Stimulated activated CD4-positive, alpha-beta T cell treated with anti-CD3 and anti-CD28 coated beads, Interleukin-12 subunit alpha, Interleukin-12 subunit beta, amount 100 ng/mL, for 24 hours (primary cell): ENCODE data around the gene SURF4.
"Not testable (repeated sequence)": the region's sequence is repeated elsewhere in the genome, so short reads cannot be mapped to it uniquely, and the experiment has no call there.

Experiments used
- DNase-seq, 2 experiments: peaks; one replicate each; pipeline ENCODE4 v3.0.0-alpha.2; 2020; ENCODE audit warnings: low read depth in 2 of 2

Gene SURF4

GRCh38 chr9:133397370-133397769, 21.5 kb upstream of the SURF4 start:
- no peak for DNase-seq

- no peak for DNase-seq
Measured at GRCh38 chr9:133396952-133397351, 21.1 kb upstream of the SURF4 start.

DNA sequence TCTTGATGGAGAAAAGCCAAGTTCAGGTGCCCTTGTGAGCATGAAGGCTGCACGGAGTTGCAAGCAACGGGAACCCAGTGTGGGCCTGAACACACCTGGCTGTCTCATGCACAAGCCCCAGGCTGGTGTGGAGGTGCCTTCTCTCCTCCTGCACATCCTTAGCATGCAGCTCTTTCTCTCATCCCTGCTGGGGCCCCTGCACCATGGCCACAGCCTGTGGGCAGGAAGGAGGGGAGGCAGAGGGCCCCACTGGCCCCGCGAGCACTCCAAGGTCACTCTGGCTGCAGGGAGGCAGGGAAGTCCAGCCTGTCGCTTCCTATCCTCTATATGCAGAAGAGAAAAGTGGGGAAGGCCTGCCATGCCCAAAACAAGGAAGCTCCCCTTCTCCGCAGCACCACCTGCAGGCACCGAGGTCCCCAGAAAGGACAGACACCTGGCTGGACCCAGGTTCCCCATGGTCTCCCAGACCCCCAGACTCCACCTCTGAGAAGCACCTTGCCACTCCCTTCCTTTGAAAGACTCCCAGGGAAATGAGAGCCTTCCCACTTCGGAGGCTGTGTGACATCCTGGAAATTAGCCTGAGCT, 18.9 kb upstream of the SURF4 start:
- no peak for DNase-seq

- DNase-seq = no peak
Measured at GRCh38 chr9:133393399-133393798, 17.5 kb upstream of the SURF4 start.

DNA sequence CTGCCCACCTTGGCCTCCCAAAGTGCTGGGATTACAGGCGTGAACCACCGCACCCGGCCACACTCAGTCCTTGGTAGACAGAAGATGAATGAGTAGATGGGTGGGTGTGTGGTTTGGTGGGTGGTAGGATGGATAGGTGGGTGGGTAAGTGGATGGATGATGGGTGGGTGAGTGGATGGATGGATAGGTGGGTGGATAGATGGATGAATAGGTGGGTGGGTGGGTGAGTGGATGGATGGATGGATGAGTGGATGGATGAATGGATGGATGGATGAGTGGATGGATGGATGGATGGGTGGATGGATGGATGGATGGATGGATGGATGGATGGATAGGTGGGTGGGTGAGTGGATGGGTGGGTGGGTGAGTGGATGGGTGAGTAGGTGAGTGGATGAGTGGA, 16.4 kb upstream of the SURF4 start:
- DNase-seq = not testable (repeated sequence)

DNA sequence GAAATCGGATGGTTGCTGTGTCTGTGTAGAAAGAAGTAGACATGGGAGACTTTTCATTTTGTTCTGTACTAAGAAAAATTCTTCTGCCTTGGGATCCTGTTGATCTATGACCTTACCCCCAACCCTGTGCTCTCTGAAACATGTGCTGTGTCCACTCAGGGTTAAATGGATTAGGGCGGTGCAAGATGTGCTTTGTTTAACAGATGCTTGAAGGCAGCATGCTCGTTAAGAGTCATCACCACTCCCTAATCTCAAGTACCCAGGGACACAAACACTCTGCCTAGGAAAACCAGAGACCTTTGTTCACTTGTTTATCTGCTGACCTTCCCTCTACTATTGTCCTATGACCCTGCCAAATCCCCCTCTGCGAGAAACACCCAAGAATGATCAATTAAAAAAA, 15.6 kb upstream of the SURF4 start:
- not testable (repeated sequence) for DNase-seq

DNA sequence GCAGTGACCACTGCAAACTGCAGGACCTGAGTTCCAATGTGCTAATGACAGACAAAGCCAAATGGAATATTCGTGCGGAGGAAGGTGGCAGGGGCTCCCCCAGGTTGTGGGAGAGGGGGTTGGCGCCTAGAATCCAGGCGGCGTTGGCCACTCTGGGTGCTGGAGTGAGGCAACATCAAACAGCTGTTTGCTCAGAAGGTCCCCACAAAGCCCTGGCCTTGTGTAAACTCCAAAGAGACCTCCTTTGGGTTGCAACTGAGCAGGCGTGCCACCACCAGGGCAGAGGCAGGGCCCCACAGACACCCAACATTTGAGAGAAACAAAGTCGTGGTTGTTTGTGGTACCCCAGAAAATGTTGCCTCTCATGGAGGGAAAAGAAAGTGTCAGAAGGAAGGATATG, 14.9 kb upstream of the SURF4 start:
- DNase-seq = no peak

DNA sequence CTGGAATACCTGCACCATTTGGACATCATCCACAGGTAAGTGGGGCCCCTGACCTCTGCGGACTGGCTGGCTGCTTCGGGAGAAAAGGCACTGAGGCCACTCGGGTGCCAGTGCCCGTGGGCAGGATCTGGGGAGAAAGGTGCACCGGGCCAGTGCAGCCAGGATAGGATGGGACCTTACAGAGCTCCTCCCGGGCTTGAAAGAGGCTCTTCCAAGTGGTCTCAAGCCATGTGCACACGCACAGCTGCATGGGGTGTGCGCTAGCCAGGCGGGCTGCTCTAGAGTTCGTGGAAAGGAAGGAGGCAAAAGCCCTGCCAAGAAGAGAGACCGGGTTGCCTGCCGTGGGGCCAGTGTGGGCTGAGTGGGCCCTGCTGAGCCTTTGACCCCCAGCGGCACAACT, 13.7 kb upstream of the SURF4 start:
- no peak for DNase-seq

DNA sequence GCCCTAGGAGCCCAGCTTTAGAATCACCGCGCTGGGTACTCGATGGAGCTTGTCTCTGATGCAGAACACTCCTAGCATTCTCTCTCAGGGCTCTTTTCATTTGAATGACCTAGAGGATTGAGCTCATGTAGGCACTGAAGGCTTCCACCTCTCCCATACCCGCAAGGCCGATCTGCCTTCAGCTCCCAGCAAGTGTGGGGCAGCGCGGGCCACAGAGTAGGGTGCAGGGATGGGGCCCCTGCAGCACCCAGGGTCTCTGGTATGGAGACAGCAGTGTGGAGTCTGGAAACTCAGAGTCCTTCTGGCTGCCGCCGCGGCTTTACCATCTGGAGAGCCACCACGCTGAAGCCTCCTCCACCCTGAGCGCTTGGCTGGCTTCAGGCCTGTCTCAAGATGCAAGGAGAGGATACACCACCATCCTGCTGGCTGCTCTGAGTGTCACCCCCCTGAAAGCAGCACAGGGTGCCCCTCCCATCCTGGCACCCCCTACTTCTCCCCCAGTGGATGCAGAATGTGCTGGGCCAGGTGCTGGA, 13.2 kb upstream of the SURF4 start:
- DNase-seq = no peak

- DNase-seq = no peak
Measured at GRCh38 chr9:133387680-133388079, 11.8 kb upstream of the SURF4 start.

DNA sequence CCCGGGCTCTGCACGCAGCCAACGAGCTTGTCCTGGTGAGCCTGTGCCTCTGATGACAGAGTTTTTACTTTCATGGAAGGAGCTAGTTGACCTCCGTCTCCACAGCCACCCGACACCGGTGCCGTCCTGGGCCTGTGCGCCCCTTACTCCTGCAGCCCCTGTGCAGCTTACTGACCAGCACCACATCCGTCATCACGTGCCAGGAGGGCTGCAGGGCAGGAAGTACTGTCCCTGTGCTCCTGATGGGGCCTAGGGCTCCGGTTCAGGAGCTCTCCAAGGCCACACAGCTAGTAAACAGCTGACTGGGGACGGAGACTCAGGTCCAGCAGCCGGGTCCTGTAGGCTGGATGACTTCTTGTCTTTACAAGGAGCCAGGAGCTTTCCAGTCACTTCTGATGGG, 10.5 kb upstream of the SURF4 start:
- no peak for DNase-seq

GRCh38 chr9:133385452-133385851, 9.6 kb upstream of the SURF4 start:
- no peak for DNase-seq

DNA sequence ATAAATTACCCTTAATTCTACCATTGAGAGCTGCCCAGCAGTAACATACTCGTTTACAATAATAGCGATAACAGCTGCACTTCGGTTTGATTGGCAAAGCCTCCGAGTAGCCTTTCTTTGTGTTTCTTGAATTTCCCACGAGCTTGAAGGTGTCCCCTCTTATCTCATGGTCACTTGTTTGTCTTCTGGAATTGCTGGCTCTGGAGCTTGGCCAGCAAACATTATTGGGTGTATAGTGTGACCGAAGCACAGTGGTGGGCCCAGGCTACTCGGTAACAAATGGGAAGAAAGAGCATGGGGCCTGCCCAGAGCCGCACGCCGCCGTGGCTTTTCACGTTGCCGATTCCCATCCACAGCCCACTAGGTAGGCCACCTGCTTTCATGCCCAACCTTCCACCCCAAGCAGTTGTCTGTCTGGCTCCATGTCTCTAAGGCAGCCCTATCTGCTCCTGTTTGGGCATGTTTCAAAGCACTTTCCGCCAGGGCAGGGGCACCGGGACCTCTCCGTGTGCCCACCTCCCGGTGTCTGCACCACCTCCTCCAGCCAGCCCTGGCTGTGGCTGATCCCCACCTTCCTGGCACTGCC, 9.0 kb upstream of the SURF4 start:
- no peak for DNase-seq

DNA sequence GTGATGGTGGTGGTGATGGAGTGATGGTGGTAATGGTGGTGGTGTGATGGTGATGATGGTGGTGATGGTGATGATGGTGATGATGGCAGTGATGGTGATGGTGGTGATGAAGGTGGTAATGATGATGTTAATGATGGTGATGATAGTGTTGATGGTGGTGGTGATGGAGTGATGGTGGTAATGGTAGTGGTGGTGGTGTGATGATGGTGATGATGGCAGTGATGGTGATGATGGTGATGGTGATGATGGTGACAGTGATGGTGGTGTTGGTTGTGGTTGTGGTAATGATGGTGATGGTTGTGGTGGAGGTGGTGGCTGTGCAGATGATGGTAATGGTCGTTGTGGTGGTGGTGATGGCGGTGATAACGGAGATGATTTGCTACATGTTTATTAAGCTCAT, 7.6 kb upstream of the SURF4 start:
- DNase-seq = no peak

DNA sequence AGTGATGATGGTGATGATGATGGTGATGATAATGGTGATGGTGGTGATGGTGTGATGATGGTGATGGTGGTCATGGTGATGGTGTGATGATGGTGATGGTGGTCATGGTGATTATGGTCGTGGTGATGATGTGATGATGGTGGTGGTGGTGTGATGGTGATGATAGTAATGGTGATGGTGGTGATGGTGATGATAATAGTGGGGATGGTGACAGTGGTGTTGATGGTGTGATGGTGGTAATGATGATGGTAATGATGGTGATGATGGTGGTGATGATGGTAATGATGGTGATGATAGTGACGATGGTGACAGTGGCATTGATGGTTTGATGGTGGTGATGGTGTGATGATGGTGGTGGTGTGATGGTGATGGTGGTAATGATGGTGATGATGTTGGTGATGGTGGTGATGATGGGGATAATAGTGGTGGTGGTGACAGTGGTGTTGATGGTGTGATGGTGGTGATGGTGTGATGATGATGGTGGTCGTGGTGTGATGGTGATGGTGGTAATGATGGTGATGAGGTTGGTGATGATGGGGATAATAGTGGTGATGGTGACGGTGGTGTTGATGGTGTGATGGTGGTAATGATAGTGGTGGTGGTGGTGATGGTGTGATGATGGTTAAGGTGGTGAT, 6.8 kb upstream of the SURF4 start:
- no peak for DNase-seq

DNA sequence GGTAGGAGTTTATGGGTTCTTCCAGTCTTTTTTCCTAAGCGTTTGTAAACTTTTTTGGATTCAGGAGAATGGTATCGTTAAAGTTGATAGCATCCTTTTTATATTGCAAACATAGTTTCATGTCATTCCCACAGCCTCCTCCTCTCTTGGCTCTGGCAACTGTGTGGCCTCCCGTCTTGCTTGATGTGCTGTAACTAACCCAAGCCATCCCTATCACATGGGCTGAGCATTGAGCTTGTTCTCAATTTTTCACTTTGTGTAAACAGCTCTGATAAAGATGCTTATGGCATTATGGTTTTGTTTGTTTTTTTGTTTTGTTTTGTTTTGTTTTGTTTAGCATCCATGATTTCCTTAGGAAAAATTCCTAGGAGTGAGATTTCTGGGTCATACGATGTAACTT, 4.9 kb upstream of the SURF4 start:
- DNase-seq = no peak

- DNase-seq = no peak
Measured at GRCh38 chr9:133379153-133380086, 3.6 kb upstream of the SURF4 start.

GRCh38 chr9:133378408-133378962, 2.6 kb upstream of the SURF4 start:
- no peak for DNase-seq

DNA sequence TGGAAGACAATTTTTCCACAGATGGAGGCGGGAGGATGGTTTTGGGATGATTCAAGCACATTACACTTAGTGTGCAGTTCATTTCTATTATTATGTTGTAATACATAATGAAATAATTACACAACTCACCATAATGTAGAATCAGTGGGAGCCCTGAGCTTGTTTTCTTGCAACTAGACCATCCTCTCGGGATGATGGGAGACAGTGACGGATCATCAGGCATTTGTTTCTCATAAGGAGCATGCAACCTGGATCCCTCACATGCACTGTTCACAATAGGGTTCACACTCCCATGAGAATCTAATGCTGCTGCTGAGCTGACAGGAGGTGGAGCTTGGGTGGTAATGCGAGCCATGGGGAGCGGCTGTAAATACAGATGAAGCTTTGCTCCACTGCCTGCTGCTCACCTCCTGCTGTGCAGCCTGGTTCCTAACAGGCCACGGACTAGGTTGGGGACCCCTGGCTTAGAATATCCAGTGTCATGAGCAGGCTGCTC, 1.9 kb upstream of the SURF4 start:
- DNase-seq = no peak

GRCh38 chr9:133377280-133377679, 1.4 kb upstream of the SURF4 start:
- not testable (repeated sequence) for DNase-seq

DNA sequence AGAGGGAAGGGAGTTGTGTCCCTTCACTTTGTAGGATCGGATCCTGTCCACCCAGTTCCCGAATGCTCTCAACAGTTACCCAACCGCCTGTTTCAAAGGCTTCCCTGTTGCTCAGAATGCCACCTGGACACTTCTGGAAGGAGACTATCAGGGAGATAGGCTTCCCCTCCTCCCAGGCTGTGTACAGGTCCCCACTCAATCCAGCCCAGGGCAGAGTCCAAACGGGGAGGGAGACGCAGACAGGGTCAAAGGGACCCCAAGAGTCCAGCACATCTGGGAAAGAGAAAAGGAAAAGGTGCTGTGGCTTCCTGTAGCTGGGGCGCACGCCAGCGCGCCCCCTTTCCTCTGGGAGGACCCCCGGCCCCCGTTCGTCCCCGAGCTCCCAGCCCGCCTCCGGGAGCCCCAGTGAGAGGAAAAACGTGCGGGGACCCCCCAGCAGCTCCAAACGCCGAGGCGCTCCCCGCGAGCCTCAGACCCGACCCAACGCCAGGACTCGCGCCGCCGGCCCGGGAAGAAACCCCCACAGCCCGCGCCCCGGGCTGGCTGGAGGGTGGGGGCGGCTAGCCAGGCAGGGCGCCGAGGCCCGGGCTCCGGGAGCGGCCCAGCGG, 640 bp downstream of the SURF4 start:
- no peak for DNase-seq
